GM12878 (cell line): ENCODE results near the gene EHMT2. TPM values are rescaled to one million over a fixed set of nuclear protein-coding genes. Genes with fewer than 3 reads are reported as not detected.

Source experiments
- ATF3 ChIP-seq: IDR thresholded peaks from 2 replicates; pipeline ENCODE4 v1.6.1; 2011; ENCODE audit warnings: low read depth, mild to moderate bottlenecking, low read length, moderate library complexity, borderline replicate concordance; ENCODE audit errors: extremely low read depth
- BMI1 ChIP-seq: fragments of 450-650 bp; IDR thresholded peaks from 2 replicates; pipeline ENCODE4 v1.6.1; 2016; ENCODE audit warnings: mild to moderate bottlenecking, moderate library complexity, borderline replicate concordance
- MEF2A ChIP-seq: IDR thresholded peaks from 2 replicates; pipeline ENCODE4 v1.6.1; 2011; ENCODE audit warnings: low read depth, mild to moderate bottlenecking, low read length, moderate library complexity; ENCODE audit not compliant: insufficient read depth
- NR2F1 ChIP-seq: fragments of 450-650 bp; conservative IDR thresholded peaks from 2 replicates; pipeline ENCODE4 v1.6.1; 2017; ENCODE audit warnings: mild to moderate bottlenecking
- RELA ChIP-seq: fragments of 450-650 bp; IDR thresholded peaks from 2 replicates; pipeline ENCODE4 v1.8.0; 2014; ENCODE audit warnings: borderline replicate concordance; ENCODE audit not compliant: partially characterized antibody
- SMC3 ChIP-seq: IDR thresholded peaks from 2 replicates; pipeline ENCODE4 v1.6.1; 2011; ENCODE audit warnings: low read length, improper control_type of control experiment, borderline replicate concordance
- SRF ChIP-seq, 2 experiments: IDR thresholded peaks; 2 replicates each; pipeline ENCODE4 v1.6.1; 2011; ENCODE audit warnings: low read depth in 2 of 2, low read length in 2 of 2, mild to moderate bottlenecking in 1 of 2, moderate library complexity in 1 of 2
- ZBED1 ChIP-seq: IDR thresholded peaks from 2 replicates; pipeline ENCODE4 v1.6.1; 2016; ENCODE audit warnings: borderline replicate concordance
- ZNF687 ChIP-seq: fragments of 450-650 bp; IDR thresholded peaks from 2 replicates; pipeline ENCODE4 v1.6.1; 2017; ENCODE audit warnings: mild to moderate bottlenecking, moderate library complexity
- polyA plus RNA-seq, 11 experiments: library from polyadenylated mRNA; depleted of rRNA in 4 of 11; unstranded in 6 of 11; stranded (reverse) in 5 of 11; fragments of >200 nt; fragmentation: Nextera tagmentation in 4 of 11; fragmentation: Illumina TruSeq in 1 of 11; extraction: Ambion mirVana in 4 of 11; extraction: Trizol in 1 of 11; gene quantifications; 1 replicate in 1 of 11; 2 replicates in 10 of 11; pipeline versions ENCODE4 v1.2.1 to v1.2.3, GENCODE V29; 2011 to 2016; ENCODE audit warnings: inconsistent platforms in 2 of 11, missing spikeins in 2 of 11, low read depth in 1 of 11
- total RNA-seq, 4 experiments: library from RNA; depleted of rRNA in 3 of 4; stranded (reverse); fragments of >200 nt in 3 of 4; fragmentation: Illumina TruSeq in 1 of 4; extraction: Trizol in 1 of 4; gene quantifications; 2 replicates each; pipeline versions ENCODE4 v1.2.1 to v1.2.3, GENCODE V29; 2013 to 2021
- TF ChIP-seq, protein P1 (sequence below): fragments of 450-650 bp; IDR thresholded peaks from 2 replicates; pipeline ENCODE4 v1.6.1; 2017; ENCODE audit warnings: mild to moderate bottlenecking
- TF ChIP-seq, protein P2 (sequence below): fragments of 450-650 bp; IDR thresholded peaks from 2 replicates; pipeline ENCODE4 v1.6.1; 2014; ENCODE audit warnings: mild to moderate bottlenecking
- TF ChIP-seq, protein P3 (sequence below): fragments of 450-650 bp; IDR thresholded peaks from 2 replicates; pipeline ENCODE4 v1.6.1; 2016; ENCODE audit warnings: mild to moderate bottlenecking
- TF ChIP-seq, protein P4 (sequence below), 3 experiments: IDR thresholded peaks in 2 of 3; conservative IDR thresholded peaks in 1 of 3; 2 replicates each; pipeline ENCODE4 v1.5.1; 2011; ENCODE audit warnings: low read depth in 3 of 3, low read length in 3 of 3, mild to moderate bottlenecking in 3 of 3, control low read depth in 2 of 3, moderate library complexity in 2 of 3, inconsistent platforms in 1 of 3, mixed read lengths in 1 of 3; ENCODE audit not compliant: control insufficient read depth in 2 of 3, insufficient read depth in 1 of 3; ENCODE audit errors: extremely low read depth in 1 of 3
- TF ChIP-seq, protein P5 (sequence below): IDR thresholded peaks from 2 replicates; pipeline ENCODE4 v1.6.1; 2011; ENCODE audit warnings: mild to moderate bottlenecking, low read depth, low read length, moderate library complexity; ENCODE audit not compliant: insufficient replicate concordance

The EHMT2 gene
- total and polyA plus RNA-seq, 10 of the 15 experiments (the other 5 are each of a cell fraction or from before 2014, with no cell fraction given) = 1.7 to 53.2 (median 36.3) TPM

DNA sequence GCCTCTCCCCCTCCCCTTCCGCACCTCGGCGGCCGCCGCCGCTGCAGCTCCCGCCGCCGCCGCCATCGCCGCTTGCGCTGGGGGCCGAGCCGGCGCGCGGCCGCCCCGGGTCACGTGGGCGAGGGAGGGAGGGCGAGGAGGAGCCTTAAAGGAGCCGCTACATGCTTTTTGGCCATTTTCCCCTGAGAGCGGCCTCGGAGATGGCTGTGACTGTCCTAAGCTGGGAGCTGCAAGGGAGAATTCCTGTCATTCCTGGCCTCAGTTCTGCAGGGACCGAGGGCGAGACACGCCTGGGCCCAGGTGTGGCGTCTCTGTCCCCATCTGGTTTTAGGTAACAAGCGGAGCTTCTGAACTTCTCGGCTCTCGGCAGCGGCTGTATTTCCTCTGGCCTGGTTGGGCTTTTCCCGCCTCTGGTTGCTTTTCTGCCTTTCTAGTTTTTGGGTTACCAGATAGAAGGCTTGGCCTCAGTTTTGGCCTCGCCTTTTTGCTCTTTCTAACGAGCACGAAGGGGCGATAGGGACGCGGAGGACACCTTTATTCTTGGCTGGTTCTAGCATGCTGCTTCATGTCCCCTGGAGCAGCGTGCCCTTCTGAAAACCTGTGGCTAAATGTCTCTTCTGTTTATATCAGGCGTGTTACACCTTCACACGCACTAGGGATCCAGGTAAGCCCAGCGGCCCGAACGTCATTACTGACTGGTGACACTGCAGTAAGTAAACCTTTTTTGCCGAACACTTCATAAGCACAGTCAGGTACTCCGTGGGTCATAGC, at the start of gene EHMT2 (continued):
- TF ChIP-seq, protein P1, sequence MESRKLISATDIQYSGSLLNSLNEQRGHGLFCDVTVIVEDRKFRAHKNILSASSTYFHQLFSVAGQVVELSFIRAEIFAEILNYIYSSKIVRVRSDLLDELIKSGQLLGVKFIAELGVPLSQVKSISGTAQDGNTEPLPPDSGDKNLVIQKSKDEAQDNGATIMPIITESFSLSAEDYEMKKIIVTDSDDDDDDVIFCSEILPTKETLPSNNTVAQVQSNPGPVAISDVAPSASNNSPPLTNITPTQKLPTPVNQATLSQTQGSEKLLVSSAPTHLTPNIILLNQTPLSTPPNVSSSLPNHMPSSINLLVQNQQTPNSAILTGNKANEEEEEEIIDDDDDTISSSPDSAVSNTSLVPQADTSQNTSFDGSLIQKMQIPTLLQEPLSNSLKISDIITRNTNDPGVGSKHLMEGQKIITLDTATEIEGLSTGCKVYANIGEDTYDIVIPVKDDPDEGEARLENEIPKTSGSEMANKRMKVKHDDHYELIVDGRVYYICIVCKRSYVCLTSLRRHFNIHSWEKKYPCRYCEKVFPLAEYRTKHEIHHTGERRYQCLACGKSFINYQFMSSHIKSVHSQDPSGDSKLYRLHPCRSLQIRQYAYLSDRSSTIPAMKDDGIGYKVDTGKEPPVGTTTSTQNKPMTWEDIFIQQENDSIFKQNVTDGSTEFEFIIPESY = no peak
- TF ChIP-seq ZNF687 (no peak), ZBED1 (no peak), MEF2A (no peak), SRF (IDR thresholded peaks at IDR 0.05; ENCODE audit: low read depth in 2 of 2, low read length in 2 of 2) (no peak), RELA (peak; percentile 75), NR2F1 (no peak), SMC3 (no peak), BMI1 (no peak), ATF3 (peak; percentile 82; the same call in 1 of the 2 replicates)
- TF ChIP-seq, protein P2, sequence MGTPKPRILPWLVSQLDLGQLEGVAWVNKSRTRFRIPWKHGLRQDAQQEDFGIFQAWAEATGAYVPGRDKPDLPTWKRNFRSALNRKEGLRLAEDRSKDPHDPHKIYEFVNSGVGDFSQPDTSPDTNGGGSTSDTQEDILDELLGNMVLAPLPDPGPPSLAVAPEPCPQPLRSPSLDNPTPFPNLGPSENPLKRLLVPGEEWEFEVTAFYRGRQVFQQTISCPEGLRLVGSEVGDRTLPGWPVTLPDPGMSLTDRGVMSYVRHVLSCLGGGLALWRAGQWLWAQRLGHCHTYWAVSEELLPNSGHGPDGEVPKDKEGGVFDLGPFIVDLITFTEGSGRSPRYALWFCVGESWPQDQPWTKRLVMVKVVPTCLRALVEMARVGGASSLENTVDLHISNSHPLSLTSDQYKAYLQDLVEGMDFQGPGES = no peak
- TF ChIP-seq, protein P3, sequence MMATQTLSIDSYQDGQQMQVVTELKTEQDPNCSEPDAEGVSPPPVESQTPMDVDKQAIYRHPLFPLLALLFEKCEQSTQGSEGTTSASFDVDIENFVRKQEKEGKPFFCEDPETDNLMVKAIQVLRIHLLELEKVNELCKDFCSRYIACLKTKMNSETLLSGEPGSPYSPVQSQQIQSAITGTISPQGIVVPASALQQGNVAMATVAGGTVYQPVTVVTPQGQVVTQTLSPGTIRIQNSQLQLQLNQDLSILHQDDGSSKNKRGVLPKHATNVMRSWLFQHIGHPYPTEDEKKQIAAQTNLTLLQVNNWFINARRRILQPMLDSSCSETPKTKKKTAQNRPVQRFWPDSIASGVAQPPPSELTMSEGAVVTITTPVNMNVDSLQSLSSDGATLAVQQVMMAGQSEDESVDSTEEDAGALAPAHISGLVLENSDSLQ = no peak
- TF ChIP-seq, protein P4, sequence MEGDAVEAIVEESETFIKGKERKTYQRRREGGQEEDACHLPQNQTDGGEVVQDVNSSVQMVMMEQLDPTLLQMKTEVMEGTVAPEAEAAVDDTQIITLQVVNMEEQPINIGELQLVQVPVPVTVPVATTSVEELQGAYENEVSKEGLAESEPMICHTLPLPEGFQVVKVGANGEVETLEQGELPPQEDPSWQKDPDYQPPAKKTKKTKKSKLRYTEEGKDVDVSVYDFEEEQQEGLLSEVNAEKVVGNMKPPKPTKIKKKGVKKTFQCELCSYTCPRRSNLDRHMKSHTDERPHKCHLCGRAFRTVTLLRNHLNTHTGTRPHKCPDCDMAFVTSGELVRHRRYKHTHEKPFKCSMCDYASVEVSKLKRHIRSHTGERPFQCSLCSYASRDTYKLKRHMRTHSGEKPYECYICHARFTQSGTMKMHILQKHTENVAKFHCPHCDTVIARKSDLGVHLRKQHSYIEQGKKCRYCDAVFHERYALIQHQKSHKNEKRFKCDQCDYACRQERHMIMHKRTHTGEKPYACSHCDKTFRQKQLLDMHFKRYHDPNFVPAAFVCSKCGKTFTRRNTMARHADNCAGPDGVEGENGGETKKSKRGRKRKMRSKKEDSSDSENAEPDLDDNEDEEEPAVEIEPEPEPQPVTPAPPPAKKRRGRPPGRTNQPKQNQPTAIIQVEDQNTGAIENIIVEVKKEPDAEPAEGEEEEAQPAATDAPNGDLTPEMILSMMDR (IDR thresholded peaks at IDR 0.05 in 2 of 3, conservative IDR thresholded peaks at IDR 0.05 in 1 of 3; ENCODE audit: control insufficient read depth in 2 of 3, extremely low read depth in 1 of 3, insufficient read depth in 1 of 3, low read depth in 3 of 3, low read length in 3 of 3) = no peak
- TF ChIP-seq, protein P5, sequence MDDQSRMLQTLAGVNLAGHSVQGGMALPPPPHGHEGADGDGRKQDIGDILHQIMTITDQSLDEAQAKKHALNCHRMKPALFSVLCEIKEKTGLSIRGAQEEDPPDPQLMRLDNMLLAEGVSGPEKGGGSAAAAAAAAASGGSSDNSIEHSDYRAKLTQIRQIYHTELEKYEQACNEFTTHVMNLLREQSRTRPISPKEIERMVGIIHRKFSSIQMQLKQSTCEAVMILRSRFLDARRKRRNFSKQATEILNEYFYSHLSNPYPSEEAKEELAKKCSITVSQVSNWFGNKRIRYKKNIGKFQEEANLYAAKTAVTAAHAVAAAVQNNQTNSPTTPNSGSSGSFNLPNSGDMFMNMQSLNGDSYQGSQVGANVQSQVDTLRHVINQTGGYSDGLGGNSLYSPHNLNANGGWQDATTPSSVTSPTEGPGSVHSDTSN = no peak
